ENCODE measurements around the gene MIER2.

The MIER2 gene

GRCh38 chr19:374886-375235 lies 30.3 kb upstream of the MIER2 start:
- Histone ChIP-seq H3K4me1 (ENCODE audit: control insufficient read depth, insufficient read depth, low read length) (no peaks in the 10 kb centered on the region), H3K36me3 (ENCODE audit: control insufficient read depth, insufficient read depth, low read length) (no peaks in the 10 kb centered on the region), H3K27ac (ENCODE audit: low read depth, low read length) (no peak overlapping the region), H3K9ac (ENCODE audit: low read length) (no peak overlapping the region), H3K4me3 (ENCODE audit: low read length) (no peak overlapping the region), H3K27me3 (ENCODE audit: control insufficient read depth, insufficient read depth, low read length) (peaks cover 9% of the 10 kb centered on the region)

- H3K9ac ChIP-seq (ENCODE audit: low read length) = no peak overlapping the region
- no peaks in the 10 kb centered on the region for H3K36me3 ChIP-seq (ENCODE audit: control insufficient read depth, insufficient read depth, low read length)
- H3K4me1 ChIP-seq (ENCODE audit: control insufficient read depth, insufficient read depth, low read length) = no peaks in the 10 kb centered on the region
- H3K27ac ChIP-seq (ENCODE audit: low read depth, low read length) = no peak overlapping the region
- peaks cover 10% of the 10 kb centered on the region for H3K27me3 ChIP-seq (ENCODE audit: control insufficient read depth, insufficient read depth, low read length)
- H3K4me3 ChIP-seq (ENCODE audit: low read length) = no peak overlapping the region
Measured at GRCh38 chr19:374183-374885, 29.7 kb upstream of the MIER2 start.

GRCh38 chr19:373391-374182 lies 29.0 kb upstream of the MIER2 start:
- H3K4me1 ChIP-seq (ENCODE audit: control insufficient read depth, insufficient read depth, low read length) = no peaks in the 10 kb centered on the region
- H3K27ac ChIP-seq (ENCODE audit: low read depth, low read length) = no peak overlapping the region
- no peaks in the 10 kb centered on the region for H3K36me3 ChIP-seq (ENCODE audit: control insufficient read depth, insufficient read depth, low read length)
- peaks cover 11% of the 10 kb centered on the region for H3K27me3 ChIP-seq (ENCODE audit: control insufficient read depth, insufficient read depth, low read length)
- H3K9ac ChIP-seq (ENCODE audit: low read length) = no peak overlapping the region
- H3K4me3 ChIP-seq (ENCODE audit: low read length) = no peak overlapping the region

- Histone ChIP-seq H3K9ac (ENCODE audit: low read length) (no peak overlapping the region), H3K36me3 (ENCODE audit: control insufficient read depth, insufficient read depth, low read length) (no peaks in the 10 kb centered on the region), H3K4me3 (ENCODE audit: low read length) (no peak overlapping the region), H3K4me1 (ENCODE audit: control insufficient read depth, insufficient read depth, low read length) (no peaks in the 10 kb centered on the region), H3K27ac (ENCODE audit: low read depth, low read length) (no peak overlapping the region), H3K27me3 (ENCODE audit: control insufficient read depth, insufficient read depth, low read length) (peaks cover 11% of the 10 kb centered on the region)
Measured at GRCh38 chr19:372306-372890, 27.8 kb upstream of the MIER2 start.

- Histone ChIP-seq H3K36me3 (ENCODE audit: control insufficient read depth, insufficient read depth, low read length) (no peaks in the 10 kb centered on the region), H3K9ac (ENCODE audit: low read length) (no peak overlapping the region), H3K27me3 (ENCODE audit: control insufficient read depth, insufficient read depth, low read length) (peaks cover 11% of the 10 kb centered on the region), H3K4me1 (ENCODE audit: control insufficient read depth, insufficient read depth, low read length) (no peaks in the 10 kb centered on the region), H3K4me3 (ENCODE audit: low read length) (no peak overlapping the region), H3K27ac (ENCODE audit: low read depth, low read length) (no peak overlapping the region)
Measured at GRCh38 chr19:371501-372168, 27.0 kb upstream of the MIER2 start.

GRCh38 chr19:370641-371330 lies 26.2 kb upstream of the MIER2 start:
- Histone ChIP-seq H3K27me3 (ENCODE audit: control insufficient read depth, insufficient read depth, low read length) (peaks cover 11% of the 10 kb centered on the region), H3K36me3 (ENCODE audit: control insufficient read depth, insufficient read depth, low read length) (no peaks in the 10 kb centered on the region), H3K9ac (ENCODE audit: low read length) (no peak overlapping the region), H3K4me1 (ENCODE audit: control insufficient read depth, insufficient read depth, low read length) (no peaks in the 10 kb centered on the region), H3K27ac (ENCODE audit: low read depth, low read length) (no peak overlapping the region), H3K4me3 (ENCODE audit: low read length) (no peak overlapping the region)

- H3K27ac ChIP-seq (ENCODE audit: low read depth, low read length) = no peak overlapping the region
- H3K4me1 ChIP-seq (ENCODE audit: control insufficient read depth, insufficient read depth, low read length) = no peaks in the 10 kb centered on the region
- no peak overlapping the region for H3K4me3 ChIP-seq (ENCODE audit: low read length)
- H3K27me3 ChIP-seq (ENCODE audit: control insufficient read depth, insufficient read depth, low read length) = peaks cover 11% of the 10 kb centered on the region
- H3K36me3 ChIP-seq (ENCODE audit: control insufficient read depth, insufficient read depth, low read length) = no peaks in the 10 kb centered on the region
- no peak overlapping the region for H3K9ac ChIP-seq (ENCODE audit: low read length)
Measured at GRCh38 chr19:369876-370275, 25.3 kb upstream of the MIER2 start.

- Histone ChIP-seq H3K4me1 (ENCODE audit: control insufficient read depth, insufficient read depth, low read length) (no peaks in the 10 kb centered on the region), H3K27ac (ENCODE audit: low read depth, low read length) (no peak overlapping the region), H3K27me3 (ENCODE audit: control insufficient read depth, insufficient read depth, low read length) (peaks cover 7% of the 10 kb centered on the region), H3K4me3 (ENCODE audit: low read length) (no peak overlapping the region), H3K9ac (ENCODE audit: low read length) (no peak overlapping the region), H3K36me3 (ENCODE audit: control insufficient read depth, insufficient read depth, low read length) (no peaks in the 10 kb centered on the region)
Measured at GRCh38 chr19:369256-369655, 24.7 kb upstream of the MIER2 start.

GRCh38 chr19:368630-369024 lies 24.0 kb upstream of the MIER2 start:
- Histone ChIP-seq H3K4me1 (ENCODE audit: control insufficient read depth, insufficient read depth, low read length) (no peaks in the 10 kb centered on the region), H3K27ac (ENCODE audit: low read depth, low read length) (no peak overlapping the region), H3K4me3 (ENCODE audit: low read length) (no peak overlapping the region), H3K36me3 (ENCODE audit: control insufficient read depth, insufficient read depth, low read length) (no peaks in the 10 kb centered on the region), H3K9ac (ENCODE audit: low read length) (no peak overlapping the region), H3K27me3 (ENCODE audit: control insufficient read depth, insufficient read depth, low read length) (peaks cover 2% of the 10 kb centered on the region)

- Histone ChIP-seq H3K4me3 (ENCODE audit: low read length) (no peak overlapping the region), H3K27ac (ENCODE audit: low read depth, low read length) (no peak overlapping the region), H3K4me1 (ENCODE audit: control insufficient read depth, insufficient read depth, low read length) (no peaks in the 10 kb centered on the region), H3K36me3 (ENCODE audit: control insufficient read depth, insufficient read depth, low read length) (no peaks in the 10 kb centered on the region), H3K9ac (ENCODE audit: low read length) (no peak overlapping the region), H3K27me3 (ENCODE audit: control insufficient read depth, insufficient read depth, low read length) (peaks cover 2% of the 10 kb centered on the region)
Measured at GRCh38 chr19:367963-368629, 23.5 kb upstream of the MIER2 start.

- no peak overlapping the region for H3K4me3 ChIP-seq (ENCODE audit: low read length)
- no peaks in the 10 kb centered on the region for H3K4me1 ChIP-seq (ENCODE audit: control insufficient read depth, insufficient read depth, low read length)
- no peak overlapping the region for H3K9ac ChIP-seq (ENCODE audit: low read length)
- no peaks in the 10 kb centered on the region for H3K36me3 ChIP-seq (ENCODE audit: control insufficient read depth, insufficient read depth, low read length)
- H3K27me3 ChIP-seq (ENCODE audit: control insufficient read depth, insufficient read depth, low read length) = peaks cover 2% of the 10 kb centered on the region
- no peak overlapping the region for H3K27ac ChIP-seq (ENCODE audit: low read depth, low read length)
Measured at GRCh38 chr19:367561-367960, 23.0 kb upstream of the MIER2 start.
